Natural killer cell (primary cell): ENCODE measurements around the gene SLC1A2. TPM values are rescaled to one million over a fixed set of nuclear protein-coding genes. Genes with fewer than 3 reads are reported as not detected.

ENCODE experiments used
- ATAC-seq, 3 donors: fragments of 150-1000 bp in 2 of 3; fragments of 200-7000 bp in 1 of 3; cut with Tn5 transposase; 1 replicate in 1 of 3; 2 replicates in 2 of 3; pipeline ENCODE4 v1.10.0; 2021; ENCODE audit warnings: mild to moderate bottlenecking in 2 of 3, moderate library complexity in 2 of 3
- DNase-seq, 2 donors: peaks; one replicate each; pipeline versions ENCODE4 v3.0.0 to v3.0.0-alpha.2; 2013 to 2021; ENCODE audit warnings: mixed read lengths in 1 of 2
- H3K27ac ChIP-seq: one replicate; pipeline ENCODE4 v1.5.1; 2013; ENCODE audit warnings: mild to moderate bottlenecking, low read length
- H3K27me3 ChIP-seq: one replicate; pipeline ENCODE4 v1.6.1; 2013; ENCODE audit warnings: low read length; ENCODE audit not compliant: control insufficient read depth, insufficient read depth
- H3K36me3 ChIP-seq: one replicate; pipeline ENCODE4 v1.6.1; 2013; ENCODE audit warnings: low read length; ENCODE audit not compliant: control insufficient read depth, insufficient read depth
- H3K4me1 ChIP-seq: one replicate; pipeline ENCODE4 v1.6.1; 2013; ENCODE audit warnings: low read length; ENCODE audit not compliant: control insufficient read depth, insufficient read depth
- H3K4me3 ChIP-seq: one replicate; pipeline ENCODE4 v1.5.1; 2013; ENCODE audit warnings: low read length
- H3K9me3 ChIP-seq: one replicate; pipeline ENCODE4 v1.6.1; 2013; ENCODE audit warnings: low read length; ENCODE audit not compliant: control insufficient read depth, insufficient read depth
- H3K27ac Mint-ChIP-seq, 2 donors: one replicate each; pipeline ENCODE4 v1.8.0; 2022; ENCODE audit warnings: mild to moderate bottlenecking in 2 of 2, mixed read lengths in 2 of 2, moderate library complexity in 1 of 2
- H3K27me3 Mint-ChIP-seq, 2 donors: one replicate each; pipeline ENCODE4 v1.8.0; 2022; ENCODE audit warnings: low read depth in 2 of 2, mixed read lengths in 2 of 2
- H3K36me3 Mint-ChIP-seq: one replicate; pipeline ENCODE4 v1.8.0; 2022; ENCODE audit warnings: mixed read lengths
- H3K4me1 Mint-ChIP-seq, 2 donors: one replicate each; pipeline ENCODE4 v1.8.0; 2022; ENCODE audit warnings: mixed read lengths in 2 of 2
- H3K4me3 Mint-ChIP-seq: one replicate; pipeline ENCODE4 v1.8.0; 2022; ENCODE audit warnings: mild to moderate bottlenecking, moderate library complexity, mixed read lengths
- H3K9me3 Mint-ChIP-seq, 2 donors: one replicate each; pipeline ENCODE4 v1.8.0; 2022; ENCODE audit warnings: mixed read lengths in 2 of 2
- CTCF ChIP-seq: fragments of 200-600 bp; IDR thresholded peaks from one replicate; pipeline ENCODE4 v1.8.0; 2022; ENCODE audit warnings: antibody characterized with exemption
- WGBS: methylation state at CpG from one replicate; pipeline ENCODE4 v1.1.7; 2013; ENCODE audit warnings: missing lambda C conversion rate; ENCODE audit not compliant: insufficient coverage; 5-methylcytosine and 5-hydroxymethylcytosine counted together
- intact Hi-C: fragments of 100-400 bp; cut with micrococcal nuclease; formaldehyde crosslinking; loops from one replicate; pipeline ENCODE4 v1.14.2; 2022
- total RNA-seq, 4 donors: library from RNA; stranded (reverse); fragments of 120-200 nt in 1 of 4; gene quantifications; one replicate each; pipeline versions ENCODE4 v1.2.3 to v1.2.4, GENCODE V29; 2013 to 2022

Gene SLC1A2
- total RNA-seq, 3 donors from 2014 or later (not counting 1 experiment from before 2014, with no cell fraction given), result 0.02 TPM; not detected in 2

- Mint-ChIP-seq H3K4me1 (no peaks in the 10 kb centered on the region), H3K36me3 (no peaks in the 10 kb centered on the region), H3K27ac (no peak overlapping the region), H3K27me3 (peaks cover 6 to 11% of the 10 kb centered on the region in 2 donors), H3K4me3 (no peak overlapping the region), H3K9me3 (no peaks in the 10 kb centered on the region)
- 91% methylated on average over 2 of the region's 2 CpGs for WGBS
- DNase-seq (no peak), ATAC-seq (no peak)
- Histone ChIP-seq H3K9me3 (no peaks in the 10 kb centered on the region), H3K4me3 (no peak overlapping the region), H3K4me1 (no peaks in the 10 kb centered on the region), H3K27me3 (no peaks in the 10 kb centered on the region), H3K36me3 (no peaks in the 10 kb centered on the region), H3K27ac (no peak overlapping the region)
- no peak for TF ChIP-seq CTCF
- intact Hi-C loops, result no loop called here
Measured at GRCh38 chr11:35295751-35296150, 123.6 kb downstream of the SLC1A2 start.

GRCh38 chr11:35293699-35294098 is 125.7 kb downstream of the SLC1A2 start:
- TF ChIP-seq CTCF, result no peak
- Histone ChIP-seq H3K36me3 (no peaks in the 10 kb centered on the region), H3K9me3 (no peaks in the 10 kb centered on the region), H3K4me1 (peaks cover 4% of the 10 kb centered on the region), H3K27ac (no peak overlapping the region), H3K27me3 (no peaks in the 10 kb centered on the region), H3K4me3 (no peak overlapping the region)
- DNase-seq (no peak), ATAC-seq (no peak)
- Mint-ChIP-seq H3K9me3 (no peaks in the 10 kb centered on the region), H3K27me3 (peaks cover 6 to 11% of the 10 kb centered on the region in 2 donors), H3K27ac (no peak overlapping the region), H3K4me1 (no peaks in the 10 kb centered on the region), H3K36me3 (no peaks in the 10 kb centered on the region), H3K4me3 (no peak overlapping the region)
- WGBS, result 100% methylated on average over 3 of the region's 4 CpGs
- intact Hi-C loops, result no loop called here

DNA sequence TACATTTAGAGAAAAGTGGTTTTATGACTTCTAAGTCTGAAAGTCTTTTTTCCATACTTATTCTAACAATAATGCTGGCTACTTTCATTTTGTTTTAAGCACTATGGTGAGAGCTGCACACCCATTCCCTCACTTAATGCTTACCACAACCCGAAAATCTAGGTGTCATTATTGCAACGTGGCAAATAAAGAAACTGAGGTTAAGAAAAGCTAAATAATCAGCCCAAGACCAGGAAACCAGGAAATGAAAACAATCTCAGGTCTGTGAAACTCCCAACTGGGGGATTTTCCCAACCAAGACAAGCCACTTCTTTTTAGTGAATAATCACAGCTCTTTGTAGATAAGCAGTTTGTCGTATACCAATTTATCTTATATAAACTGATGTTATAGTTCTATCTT is 126.3 kb downstream of the SLC1A2 start:
- Histone ChIP-seq H3K4me3 (no peak overlapping the region), H3K4me1 (peaks cover 4% of the 10 kb centered on the region), H3K27ac (no peak overlapping the region), H3K9me3 (no peaks in the 10 kb centered on the region), H3K27me3 (no peaks in the 10 kb centered on the region), H3K36me3 (no peaks in the 10 kb centered on the region)
- no peaks in the 10 kb centered on the region for H3K9me3 Mint-ChIP-seq
- H3K4me3 Mint-ChIP-seq, result no peak overlapping the region
- no peak for ATAC-seq
- peaks cover 6 to 11% of the 10 kb centered on the region in 2 donors for H3K27me3 Mint-ChIP-seq
- intact Hi-C loops, result no loop called here
- H3K4me1 Mint-ChIP-seq, result no peaks in the 10 kb centered on the region
- TF ChIP-seq CTCF, result no peak
- WGBS, result 28% methylated on average over 2 of the region's 3 CpGs
- peak in 1 of 2 donors; percentile 36 for DNase-seq
- no peak overlapping the region for H3K27ac Mint-ChIP-seq
- H3K36me3 Mint-ChIP-seq, result no peaks in the 10 kb centered on the region

- peaks cover 4% of the 10 kb centered on the region for H3K4me1 ChIP-seq
- no peak overlapping the region for H3K27ac ChIP-seq
- peaks cover 6 to 10% of the 10 kb centered on the region in 2 donors for H3K27me3 Mint-ChIP-seq
- no peak for TF ChIP-seq CTCF
- H3K4me3 Mint-ChIP-seq, result no peak overlapping the region
- H3K36me3 Mint-ChIP-seq, result no peaks in the 10 kb centered on the region
- no peak for ATAC-seq
- peak in 1 of 2 donors; percentile 31 for DNase-seq
- H3K27ac Mint-ChIP-seq, result no peak overlapping the region
- no peaks in the 10 kb centered on the region for H3K36me3 ChIP-seq
- H3K9me3 ChIP-seq, result no peaks in the 10 kb centered on the region
- intact Hi-C loops, result no loop called here
- WGBS, result 93% methylated on average over 5 of the region's 5 CpGs
- H3K27me3 ChIP-seq, result no peaks in the 10 kb centered on the region
- H3K9me3 Mint-ChIP-seq, result no peaks in the 10 kb centered on the region
- H3K4me3 ChIP-seq, result no peak overlapping the region
- no peaks in the 10 kb centered on the region for H3K4me1 Mint-ChIP-seq
Measured at GRCh38 chr11:35292279-35292678, 127.1 kb downstream of the SLC1A2 start.
